K562 (cell line): ENCODE measurements around the gene DBP. TPM values are rescaled to one million over a fixed set of nuclear protein-coding genes. Genes with fewer than 3 reads are reported as not detected.

Experiments used
- ASH1L ChIP-seq: fragments of 450-650 bp; IDR thresholded peaks from 2 replicates; pipeline ENCODE4 v1.6.1; 2018; ENCODE audit warnings: borderline replicate concordance, mild to moderate bottlenecking, low read depth; ENCODE audit not compliant: partially characterized antibody
- CSDE1 ChIP-seq, 2 experiments: fragments of 450-650 bp; IDR thresholded peaks; 2 replicates each; pipeline ENCODE4 v1.6.1; 2016; ENCODE audit warnings: mild to moderate bottlenecking in 1 of 2
- DIDO1 ChIP-seq: fragments of 450-650 bp; IDR thresholded peaks from 2 replicates; pipeline ENCODE4 v1.6.1; 2016; ENCODE audit warnings: low read depth, missing biosample characterization, missing genetic modification characterization
- ESRRA ChIP-seq: fragments of 450-650 bp; IDR thresholded peaks from 2 replicates; pipeline ENCODE4 v1.6.1; 2014; ENCODE audit warnings: low read depth, mild to moderate bottlenecking, moderate library complexity, borderline replicate concordance
- EWSR1 ChIP-seq: fragments of 450-650 bp; IDR thresholded peaks from 2 replicates; pipeline ENCODE4 v1.6.1; 2018; ENCODE audit warnings: borderline replicate concordance, mild to moderate bottlenecking, low read depth, moderate library complexity; ENCODE audit not compliant: partially characterized antibody
- FOXA1 ChIP-seq: fragments of 450-650 bp; IDR thresholded peaks from 2 replicates; pipeline ENCODE4 v1.6.1; 2016; ENCODE audit warnings: mild to moderate bottlenecking, borderline replicate concordance
- GATAD2A ChIP-seq: fragments of 450-650 bp; IDR thresholded peaks from 2 replicates; pipeline ENCODE4 v1.6.1; 2017
- KDM1A ChIP-seq, 2 experiments: fragments of 450-650 bp; IDR thresholded peaks; 2 replicates each; pipeline ENCODE4 v1.6.1; 2016; ENCODE audit warnings: mild to moderate bottlenecking in 2 of 2
- KLF16 ChIP-seq: IDR thresholded peaks from 2 replicates; pipeline ENCODE4 v1.6.1; 2016; ENCODE audit warnings: antibody characterized with exemption
- NR3C1 ChIP-seq: sonication (generic); formaldehyde crosslinking; IDR thresholded peaks from 2 replicates; pipeline ENCODE4 v1.8.1; 2022; ENCODE audit warnings: missing genetic modification reagents
- TARDBP ChIP-seq: fragments of 450-650 bp; IDR thresholded peaks from 2 replicates; pipeline ENCODE4 v1.6.1; 2016
- ZBTB1 ChIP-seq: sonication (generic); formaldehyde crosslinking; IDR thresholded peaks from 2 replicates; pipeline ENCODE4 v1.8.1; 2023; ENCODE audit warnings: missing genetic modification reagents, low read depth, mild to moderate bottlenecking, borderline replicate concordance
- ZNF253 ChIP-seq: fragments of 250-450 bp; sonication (Bioruptor Pico); conservative IDR thresholded peaks from 2 replicates; pipeline ENCODE4 v1.6.1; 2021; ENCODE audit warnings: mild to moderate bottlenecking
- ZNF384 ChIP-seq: IDR thresholded peaks from 2 replicates; pipeline ENCODE4 v1.6.1; 2012; ENCODE audit warnings: low read depth, low read length, improper control_type of control experiment
- ZNF445 ChIP-seq: fragments of 250-450 bp; sonication (Bioruptor Pico); IDR thresholded peaks from 2 replicates; pipeline ENCODE4 v1.4.0; 2020; ENCODE audit warnings: low read depth, mild to moderate bottlenecking, moderate library complexity
- ZNF584 ChIP-seq: fragments of 200-800 bp; sonication (Bioruptor generic); IDR thresholded peaks from 2 replicates; pipeline ENCODE4 v1.6.1; 2016; ENCODE audit warnings: low read depth, mild to moderate bottlenecking, missing genetic modification characterization, missing compliant biosample characterization
- ZNF75A ChIP-seq: fragments of 450-650 bp; formaldehyde crosslinking; IDR thresholded peaks from 2 replicates; pipeline ENCODE4 v1.4.0; 2020; ENCODE audit warnings: mild to moderate bottlenecking
- ZNF77 ChIP-seq: fragments of 250-450 bp; sonication (Bioruptor Pico); IDR thresholded peaks from 2 replicates; pipeline ENCODE4 v1.5.0; 2020
- polyA plus RNA-seq, 8 experiments: library from polyadenylated mRNA; depleted of rRNA in 4 of 8; stranded (reverse) in 5 of 8; unstranded in 3 of 8; fragments of >200 nt; fragmentation: Nextera tagmentation in 2 of 8; fragmentation: Illumina TruSeq in 1 of 8; extraction: Ambion mirVana in 2 of 8; extraction: Trizol in 1 of 8; gene quantifications; 2 replicates each; pipeline versions ENCODE4 v1.2.1 to v1.2.3, GENCODE V29; 2011 to 2014; ENCODE audit warnings: inconsistent platforms in 1 of 8, missing spikeins in 1 of 8
- total RNA-seq, 7 experiments: library from RNA; depleted of rRNA in 6 of 7; stranded (reverse); fragments of >200 nt in 6 of 7; fragmentation: Illumina TruSeq in 2 of 7; extraction: Trizol in 2 of 7; gene quantifications; 2 replicates each; pipeline versions ENCODE4 v1.2.1 to v1.2.3, GENCODE V29; 2011 to 2021; ENCODE audit warnings: low replicate concordance in 1 of 7
- TF ChIP-seq, protein P1 (sequence below): fragments of 200-800 bp; sonication (Bioruptor generic); IDR thresholded peaks from 2 replicates; pipeline ENCODE4 v1.6.1; 2017; ENCODE audit warnings: missing genetic modification characterization, missing compliant biosample characterization
- TF ChIP-seq, protein P2 (sequence below): fragments of 250-450 bp; sonication (Bioruptor Pico); IDR thresholded peaks from 2 replicates; pipeline ENCODE4 v1.9.0; 2021; ENCODE audit warnings: mild to moderate bottlenecking, inconsistent platforms
- TF ChIP-seq, protein P3 (sequence below): fragments of 250-450 bp; sonication (Bioruptor Pico); IDR thresholded peaks from 2 replicates; pipeline ENCODE4 v1.8.0; 2022; ENCODE audit warnings: moderate library complexity, mild to moderate bottlenecking, inconsistent platforms
- TF ChIP-seq, protein P4 (sequence below): fragments of 450-650 bp; formaldehyde crosslinking; IDR thresholded peaks from 2 replicates; pipeline ENCODE4 v1.4.0; 2022; ENCODE audit warnings: mild to moderate bottlenecking, moderate library complexity

The DBP gene
- total and polyA plus RNA-seq, 9 of the 15 experiments (the other 6 are each of a cell fraction or from before 2014, with no cell fraction given): 0.25 to 5.5 (median 1.8) TPM

DNA sequence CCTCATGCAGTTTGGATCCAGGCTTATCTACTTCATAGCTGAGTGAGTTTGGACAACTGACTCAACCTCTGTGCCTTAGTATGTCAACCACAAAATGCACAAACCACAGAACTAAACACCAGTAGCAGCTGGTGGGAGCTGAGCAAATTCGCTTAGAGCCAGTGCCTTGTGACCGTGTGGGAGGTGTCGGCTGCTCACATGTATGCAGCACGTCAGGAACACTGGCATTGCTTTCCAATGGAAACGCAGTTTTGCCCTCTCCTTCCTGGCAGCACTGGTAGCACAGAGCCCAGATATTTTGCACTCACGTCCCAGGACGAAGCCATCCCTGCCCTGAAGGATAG is 43.9 kb upstream of the DBP start (continued):
- no peak for TF ChIP-seq FOXA1
- TF ChIP-seq, protein P1, sequence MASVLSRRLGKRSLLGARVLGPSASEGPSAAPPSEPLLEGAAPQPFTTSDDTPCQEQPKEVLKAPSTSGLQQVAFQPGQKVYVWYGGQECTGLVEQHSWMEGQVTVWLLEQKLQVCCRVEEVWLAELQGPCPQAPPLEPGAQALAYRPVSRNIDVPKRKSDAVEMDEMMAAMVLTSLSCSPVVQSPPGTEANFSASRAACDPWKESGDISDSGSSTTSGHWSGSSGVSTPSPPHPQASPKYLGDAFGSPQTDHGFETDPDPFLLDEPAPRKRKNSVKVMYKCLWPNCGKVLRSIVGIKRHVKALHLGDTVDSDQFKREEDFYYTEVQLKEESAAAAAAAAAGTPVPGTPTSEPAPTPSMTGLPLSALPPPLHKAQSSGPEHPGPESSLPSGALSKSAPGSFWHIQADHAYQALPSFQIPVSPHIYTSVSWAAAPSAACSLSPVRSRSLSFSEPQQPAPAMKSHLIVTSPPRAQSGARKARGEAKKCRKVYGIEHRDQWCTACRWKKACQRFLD (CRISPR knock-in tag): peak; percentile 66; the same call in 1 of the 2 replicates
- TF ChIP-seq ESRRA: peak; percentile 85; the same call in 1 of the 2 replicates
- TF ChIP-seq KDM1A (IDR thresholded peaks at IDR 0.05): peak; percentile 66 to 68
- TF ChIP-seq, protein P2, sequence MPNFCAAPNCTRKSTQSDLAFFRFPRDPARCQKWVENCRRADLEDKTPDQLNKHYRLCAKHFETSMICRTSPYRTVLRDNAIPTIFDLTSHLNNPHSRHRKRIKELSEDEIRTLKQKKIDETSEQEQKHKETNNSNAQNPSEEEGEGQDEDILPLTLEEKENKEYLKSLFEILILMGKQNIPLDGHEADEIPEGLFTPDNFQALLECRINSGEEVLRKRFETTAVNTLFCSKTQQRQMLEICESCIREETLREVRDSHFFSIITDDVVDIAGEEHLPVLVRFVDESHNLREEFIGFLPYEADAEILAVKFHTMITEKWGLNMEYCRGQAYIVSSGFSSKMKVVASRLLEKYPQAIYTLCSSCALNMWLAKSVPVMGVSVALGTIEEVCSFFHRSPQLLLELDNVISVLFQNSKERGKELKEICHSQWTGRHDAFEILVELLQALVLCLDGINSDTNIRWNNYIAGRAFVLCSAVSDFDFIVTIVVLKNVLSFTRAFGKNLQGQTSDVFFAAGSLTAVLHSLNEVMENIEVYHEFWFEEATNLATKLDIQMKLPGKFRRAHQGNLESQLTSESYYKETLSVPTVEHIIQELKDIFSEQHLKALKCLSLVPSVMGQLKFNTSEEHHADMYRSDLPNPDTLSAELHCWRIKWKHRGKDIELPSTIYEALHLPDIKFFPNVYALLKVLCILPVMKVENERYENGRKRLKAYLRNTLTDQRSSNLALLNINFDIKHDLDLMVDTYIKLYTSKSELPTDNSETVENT (CRISPR knock-in tag): no peak
- no peak for TF ChIP-seq EWSR1
- no peak for TF ChIP-seq ZNF384
- TF ChIP-seq NR3C1: no peak
- TF ChIP-seq ZNF75A (CRISPR knock-in tag): no peak
- no peak for TF ChIP-seq TARDBP
- no peak for TF ChIP-seq CSDE1 (IDR thresholded peaks at IDR 0.05)
- TF ChIP-seq, protein P3, sequence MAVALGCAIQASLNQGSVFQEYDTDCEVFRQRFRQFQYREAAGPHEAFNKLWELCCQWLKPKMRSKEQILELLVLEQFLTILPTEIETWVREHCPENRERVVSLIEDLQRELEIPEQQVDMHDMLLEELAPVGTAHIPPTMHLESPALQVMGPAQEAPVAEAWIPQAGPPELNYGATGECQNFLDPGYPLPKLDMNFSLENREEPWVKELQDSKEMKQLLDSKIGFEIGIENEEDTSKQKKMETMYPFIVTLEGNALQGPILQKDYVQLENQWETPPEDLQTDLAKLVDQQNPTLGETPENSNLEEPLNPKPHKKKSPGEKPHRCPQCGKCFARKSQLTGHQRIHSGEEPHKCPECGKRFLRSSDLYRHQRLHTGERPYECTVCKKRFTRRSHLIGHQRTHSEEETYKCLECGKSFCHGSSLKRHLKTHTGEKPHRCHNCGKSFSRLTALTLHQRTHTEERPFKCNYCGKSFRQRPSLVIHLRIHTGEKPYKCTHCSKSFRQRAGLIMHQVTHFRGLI (CRISPR knock-in tag): no peak
- TF ChIP-seq ZNF445 (CRISPR knock-in tag): no peak
- peak; percentile 79; the same call in 1 of the 2 replicates for TF ChIP-seq ZBTB1
- TF ChIP-seq KLF16: peak; percentile 75; the same call in 1 of the 2 replicates
- no peak for TF ChIP-seq GATAD2A
- no peak for TF ChIP-seq ASH1L
- no peak for TF ChIP-seq ZNF77 (CRISPR knock-in tag)
- peak; percentile 75; the same call in 1 of the 2 replicates for TF ChIP-seq ZNF584 (CRISPR knock-in tag)
- no peak for TF ChIP-seq DIDO1 (tag)
- TF ChIP-seq, protein P4, sequence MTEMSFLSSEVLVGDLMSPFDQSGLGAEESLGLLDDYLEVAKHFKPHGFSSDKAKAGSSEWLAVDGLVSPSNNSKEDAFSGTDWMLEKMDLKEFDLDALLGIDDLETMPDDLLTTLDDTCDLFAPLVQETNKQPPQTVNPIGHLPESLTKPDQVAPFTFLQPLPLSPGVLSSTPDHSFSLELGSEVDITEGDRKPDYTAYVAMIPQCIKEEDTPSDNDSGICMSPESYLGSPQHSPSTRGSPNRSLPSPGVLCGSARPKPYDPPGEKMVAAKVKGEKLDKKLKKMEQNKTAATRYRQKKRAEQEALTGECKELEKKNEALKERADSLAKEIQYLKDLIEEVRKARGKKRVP (CRISPR knock-in tag): no peak
- no peak for TF ChIP-seq ZNF253 (CRISPR knock-in tag)
